Dedifferentiated amniotic fluid mesenchymal stem cell (primary cell): ENCODE data around the gene TLK2.
"Not testable (repeated sequence)": the region's sequence is repeated elsewhere in the genome, so short reads cannot be mapped to it uniquely, and the experiment has no call there.

Experiments used
- DNase-seq: peaks from one replicate; pipeline ENCODE4 v3.0.0-alpha.2; 2016; ENCODE audit errors: extremely low spot score

The TLK2 gene

DNA sequence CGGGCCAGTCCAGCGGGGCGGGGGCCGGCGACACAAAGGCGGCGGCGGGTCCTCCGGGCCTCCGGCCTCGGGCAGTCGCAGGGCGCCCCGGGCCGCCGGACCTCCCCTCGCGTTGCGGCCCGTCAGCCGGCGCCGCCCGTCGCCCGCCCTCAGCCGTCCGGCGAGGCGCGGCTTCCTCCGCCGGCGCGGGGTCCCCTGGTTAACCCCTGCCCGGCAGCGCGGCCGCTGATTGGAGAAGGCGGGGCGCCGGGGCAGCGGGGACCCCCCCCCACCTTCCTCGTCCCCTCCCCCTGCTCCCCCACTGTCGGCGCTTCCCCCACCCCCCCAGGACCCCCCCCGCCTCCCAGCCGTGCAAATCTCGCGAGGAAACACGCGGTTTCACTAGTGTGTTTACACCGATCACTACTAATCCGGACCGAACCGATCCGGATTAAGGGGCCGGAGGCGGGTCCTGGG lies at the start of gene TLK2:
Gene TLK2, plus strand, starts transcription at position 402 of the 456 bp plus-strand sequence. CDS start 2,301 bp downstream, outside the sequence.
- DNase-seq: peak; percentile 49

DNA sequence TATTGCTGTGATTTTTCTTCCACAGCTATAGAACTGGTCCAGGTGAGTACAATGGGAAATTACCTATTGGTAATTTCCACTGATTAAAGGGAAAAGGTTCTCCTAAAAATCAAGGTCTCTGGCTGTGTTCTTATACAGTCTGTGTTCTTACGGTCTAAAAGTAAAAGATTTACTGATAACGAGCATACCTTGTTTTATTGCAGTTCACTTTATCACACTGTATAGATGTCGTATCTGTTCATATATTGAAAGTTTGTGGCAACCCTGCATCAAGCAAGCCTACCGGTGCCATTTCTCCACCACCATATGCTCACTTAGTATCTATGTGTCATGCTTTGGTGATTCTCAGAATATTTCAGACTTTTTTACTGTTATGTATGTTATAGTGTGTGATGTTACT lies 43.4 kb upstream of the TLK2 start:
- DNase-seq: not testable (repeated sequence)

DNA sequence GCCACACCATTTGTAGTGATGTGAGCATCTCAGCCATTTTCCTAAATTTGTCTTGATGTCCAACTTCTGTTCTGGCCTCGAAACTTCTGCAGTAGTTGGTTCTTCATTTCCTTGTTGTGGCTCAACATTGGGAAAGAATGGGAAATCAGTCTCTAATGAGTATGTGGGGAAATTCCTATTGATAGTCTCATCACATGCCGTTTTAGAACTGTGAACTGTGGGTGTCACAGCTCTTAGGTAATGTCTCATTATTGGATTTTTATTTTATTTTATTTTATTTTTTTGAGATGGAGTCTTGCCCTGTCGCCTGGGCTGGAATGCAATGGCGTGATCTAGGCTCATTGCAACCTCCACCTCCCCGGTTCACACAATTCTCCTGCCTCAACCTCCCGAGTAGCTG lies 37.4 kb upstream of the TLK2 start:
- not testable (repeated sequence) for DNase-seq

DNA sequence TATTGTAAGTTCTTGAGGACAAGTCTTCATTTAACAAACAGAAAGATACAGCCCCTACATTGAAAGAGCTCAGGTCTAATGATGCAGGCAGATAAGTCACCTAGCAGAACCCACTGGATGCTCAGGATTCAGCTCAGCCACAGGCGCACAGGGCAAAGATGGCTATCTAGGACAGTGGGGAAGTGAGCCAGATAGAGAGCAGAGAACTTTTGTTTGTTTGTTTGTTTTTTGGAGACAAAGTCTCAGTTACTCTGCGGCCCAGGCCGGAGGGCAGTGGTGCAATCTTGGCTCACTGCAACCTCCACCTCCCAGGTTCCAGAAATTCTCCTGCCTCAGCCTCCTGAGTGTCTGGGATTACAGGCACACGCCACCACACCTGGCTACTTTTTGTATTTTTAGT lies 34.6 kb upstream of the TLK2 start:
- DNase-seq: no peak

- not testable (repeated sequence) for DNase-seq
These were observed 32.8 kb upstream of the TLK2 start for GRCh38 chr17:62445791-62446190.

DNA sequence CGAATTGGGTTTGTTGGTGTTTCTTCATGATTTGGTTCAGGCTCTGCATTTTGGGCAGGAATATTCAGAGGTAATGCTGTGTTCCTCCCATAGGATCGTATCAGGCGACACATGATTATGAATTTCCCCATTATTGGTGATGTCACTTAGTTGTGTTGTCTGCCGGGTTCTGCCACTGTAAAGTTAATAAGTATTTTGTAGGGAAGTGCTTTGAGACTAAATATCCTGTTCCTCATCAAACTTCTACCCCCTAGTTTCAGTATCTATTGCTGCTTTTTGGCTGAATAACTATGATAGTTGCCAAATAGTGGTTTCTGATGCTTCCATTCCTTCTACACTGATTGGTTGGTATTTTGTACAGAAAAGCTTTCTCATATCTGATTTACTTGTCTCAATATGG lies 26.4 kb upstream of the TLK2 start:
- not testable (repeated sequence) for DNase-seq

- not testable (repeated sequence) for DNase-seq
These were observed 25.6 kb upstream of the TLK2 start for GRCh38 chr17:62453041-62453440.

DNA sequence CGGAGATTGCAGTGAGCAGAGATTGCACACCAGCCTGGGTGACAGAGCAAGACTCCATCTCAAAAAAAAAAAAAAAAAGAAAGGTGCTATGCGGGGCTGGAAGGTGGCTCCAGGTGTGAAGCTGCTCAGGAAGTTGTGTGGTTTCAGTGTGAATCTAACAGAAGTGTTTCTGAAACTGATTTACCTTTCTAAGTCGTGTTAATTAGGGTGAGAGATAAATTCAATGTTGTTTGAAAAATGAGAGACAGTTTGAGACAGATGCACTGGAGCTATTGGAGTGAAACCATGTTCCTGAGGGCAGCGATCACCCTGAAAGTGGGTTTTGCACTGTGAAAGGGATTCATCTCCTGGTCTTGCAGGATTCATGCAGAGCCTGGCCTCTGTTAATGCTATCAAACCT lies 25.0 kb upstream of the TLK2 start:
- not testable (repeated sequence) for DNase-seq

DNA sequence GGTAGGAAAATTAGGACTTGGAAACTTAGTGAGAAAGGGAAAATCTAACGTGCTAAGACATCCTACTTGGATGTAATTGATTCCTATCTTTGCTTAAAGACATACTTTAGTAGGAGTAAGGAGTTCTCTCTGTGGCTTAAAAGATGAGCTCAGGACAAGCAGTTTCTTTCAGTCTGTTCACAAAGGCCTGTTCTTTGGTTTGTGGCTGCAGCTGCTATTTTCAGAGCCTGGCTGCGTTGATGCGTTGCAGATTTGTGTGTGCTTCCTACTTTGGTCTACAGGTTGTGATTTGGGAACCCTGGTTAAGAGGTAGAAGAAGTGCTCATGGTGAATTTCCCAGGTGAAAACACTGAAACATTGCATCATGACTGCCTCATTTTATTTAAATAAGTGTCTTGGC lies 24.5 kb upstream of the TLK2 start:
- not testable (repeated sequence) for DNase-seq

GRCh38 chr17:62456016-62456415 lies 22.6 kb upstream of the TLK2 start:
- DNase-seq: no peak

GRCh38 chr17:62458483-62458882 lies 20.1 kb upstream of the TLK2 start:
- DNase-seq: not testable (repeated sequence)

DNA sequence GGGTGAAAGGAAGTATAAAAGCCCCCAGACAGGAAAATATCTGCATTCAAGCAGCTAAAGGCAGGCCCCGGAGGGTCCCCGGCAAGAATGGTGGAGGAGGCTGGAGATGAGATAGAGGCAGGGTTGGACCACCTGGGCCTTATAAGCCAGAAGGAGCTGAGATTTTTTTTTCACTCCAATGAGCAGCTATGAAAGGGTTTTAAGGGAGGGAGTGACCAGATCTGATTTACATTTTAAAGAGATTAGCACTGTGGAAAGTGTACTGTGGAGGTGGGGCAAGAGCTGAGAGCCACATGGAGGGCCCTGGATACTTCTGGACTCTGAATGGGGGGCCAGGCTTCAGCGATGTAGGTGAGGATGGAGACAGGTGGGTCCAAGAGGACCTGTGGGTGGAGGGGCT lies 14.2 kb upstream of the TLK2 start:
- not testable (repeated sequence) for DNase-seq

DNA sequence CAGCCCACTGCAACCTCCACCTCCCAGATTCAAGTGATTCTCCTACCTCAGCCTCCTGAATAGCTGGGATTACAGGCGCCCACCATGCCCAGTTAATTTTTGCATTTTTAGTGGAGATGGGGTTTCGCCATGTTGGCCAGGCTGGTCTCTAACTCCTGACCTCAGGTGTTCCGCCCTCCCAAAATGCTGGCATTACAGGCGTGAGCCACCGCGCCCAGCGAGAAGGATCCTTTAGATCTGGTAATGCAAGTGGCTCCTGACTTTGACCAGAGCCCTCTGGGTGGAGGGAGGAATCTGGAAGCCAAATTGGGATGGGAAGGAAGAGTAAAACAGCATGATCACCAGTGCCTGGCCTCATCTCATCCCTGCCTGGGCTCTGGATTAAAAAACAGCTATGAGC lies 13.4 kb upstream of the TLK2 start:
- not testable (repeated sequence) for DNase-seq

DNA sequence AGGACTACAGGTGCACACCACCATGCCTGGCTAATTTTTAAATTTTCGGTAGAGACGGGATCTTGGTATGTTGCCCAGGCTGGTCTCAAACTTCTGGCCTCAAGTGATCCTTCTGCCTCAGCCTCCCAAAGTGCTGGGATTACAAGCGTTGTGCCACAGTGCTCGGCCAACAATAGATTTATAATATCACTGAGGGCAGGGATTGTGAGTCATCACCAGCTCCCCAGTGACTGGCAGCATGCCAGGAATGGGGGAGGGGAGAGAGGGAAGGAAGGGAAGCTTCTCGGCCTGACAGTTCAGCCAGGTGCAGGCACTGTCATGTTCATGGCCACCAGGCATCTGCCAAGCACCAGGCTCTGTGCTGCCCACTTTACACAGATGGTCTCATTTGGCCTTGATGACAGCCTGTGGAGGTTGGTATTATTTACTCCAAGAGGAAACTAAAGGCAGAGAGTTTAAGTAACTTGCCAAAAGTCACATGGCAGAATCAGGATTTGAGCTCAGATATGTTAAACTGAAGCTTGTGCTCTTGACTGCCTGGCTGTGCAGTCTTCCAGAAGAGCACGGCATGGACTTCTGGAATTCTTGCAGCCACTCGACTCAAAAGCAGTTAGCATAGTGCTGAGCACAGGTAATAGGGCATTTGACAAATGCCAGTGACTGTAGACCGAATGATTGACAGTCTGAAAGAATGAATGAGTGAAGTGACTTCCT lies 7.8 kb upstream of the TLK2 start:
- DNase-seq: not testable (repeated sequence)

DNA sequence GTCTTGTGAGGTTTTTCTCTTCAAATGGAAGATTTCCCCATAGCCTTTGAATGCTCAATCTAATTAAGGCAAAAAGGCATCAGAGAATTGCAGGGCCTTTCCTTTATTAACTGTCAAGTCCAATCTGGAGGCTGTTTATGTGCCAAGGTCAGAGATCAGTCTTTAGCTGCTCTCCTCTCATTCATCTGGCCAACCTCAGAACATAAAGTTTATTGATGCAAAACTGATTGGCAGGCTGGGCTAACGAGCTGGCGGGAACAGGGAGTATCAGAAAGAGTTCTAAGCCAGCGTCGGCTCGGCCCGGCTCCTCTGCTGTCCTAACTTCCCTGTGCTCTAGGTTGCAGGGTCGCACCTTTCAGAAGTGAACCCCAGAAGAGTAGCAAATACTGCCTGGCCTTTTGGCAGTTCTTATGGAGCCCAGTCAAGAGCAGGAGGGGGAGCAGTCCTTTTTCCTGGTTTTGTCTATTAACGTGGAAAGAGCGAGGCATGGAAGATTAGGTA lies 7.2 kb upstream of the TLK2 start:
- DNase-seq: not testable (repeated sequence)

- not testable (repeated sequence) for DNase-seq
These were observed 5.3 kb upstream of the TLK2 start for GRCh38 chr17:62473030-62473982.

DNA sequence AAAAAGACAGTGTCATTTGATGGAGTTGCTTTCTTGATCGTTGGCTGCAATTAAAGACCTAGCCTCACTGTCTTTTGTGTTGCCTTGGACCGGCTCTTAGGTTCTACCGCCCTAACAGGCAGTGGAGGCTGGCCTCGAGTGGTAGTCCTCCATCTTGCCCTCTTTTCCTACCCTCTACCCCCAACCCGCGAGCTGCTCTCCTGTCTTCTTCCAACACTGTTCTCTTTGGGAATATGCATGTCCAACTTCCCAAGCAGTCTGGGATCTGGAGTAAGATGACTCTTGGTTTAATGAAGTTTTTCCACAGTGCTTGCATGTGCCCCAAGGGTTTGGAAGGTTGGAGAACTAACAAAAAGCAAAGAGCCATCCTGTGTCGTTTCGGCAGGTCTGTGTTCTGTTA lies 1.5 kb upstream of the TLK2 start:
- DNase-seq: not testable (repeated sequence)

DNA sequence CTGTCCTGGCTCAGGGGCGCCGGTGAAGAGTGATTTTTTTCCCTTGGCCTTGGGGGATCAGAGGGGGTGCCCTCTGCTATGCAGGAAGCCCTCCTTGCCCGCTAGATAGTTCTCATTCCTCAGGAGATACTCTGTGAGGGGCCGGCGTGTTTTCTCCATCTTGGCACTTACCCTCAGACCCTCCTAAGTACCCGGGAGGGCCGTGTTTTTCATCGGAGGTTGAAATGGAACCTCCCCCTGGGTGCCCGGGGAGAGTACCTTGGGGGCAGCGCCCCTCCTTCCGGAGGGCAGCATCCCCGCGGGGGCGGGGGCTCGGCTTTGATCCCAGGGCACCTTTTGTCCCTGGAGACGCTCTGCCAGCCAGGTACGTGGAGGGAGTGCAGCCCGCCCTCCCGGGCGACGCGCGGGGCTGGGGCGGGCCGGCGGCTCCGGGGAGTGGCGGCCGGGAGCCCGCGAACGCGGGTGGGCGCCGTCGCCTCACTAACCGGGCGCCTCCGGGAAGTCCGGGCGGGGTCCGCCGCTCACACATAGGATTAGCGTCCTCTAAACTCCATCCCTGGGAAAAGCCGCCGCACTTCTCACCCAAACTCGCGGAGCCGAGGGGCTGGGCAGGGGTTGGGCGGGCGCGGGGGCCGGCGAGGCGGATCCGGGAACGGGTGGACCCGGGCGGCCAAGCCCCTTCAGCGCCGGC lies 762 bp upstream of the TLK2 start:
- DNase-seq: not testable (repeated sequence)

- not testable (repeated sequence) for DNase-seq
These were observed 434 bp downstream of the TLK2 start for GRCh38 chr17:62478880-62479638.

- DNase-seq: not testable (repeated sequence)
These were observed 1.1 kb downstream of the TLK2 start for GRCh38 chr17:62479639-62480258.
